ENCODE measurements around the gene HSD17B2. TPM values are rescaled to one million over a fixed set of nuclear protein-coding genes. Genes with fewer than 3 reads are reported as not detected.

Gene HSD17B2
- total RNA-seq, 1 donor from 2014 or later, result not detected

- intact Hi-C loops (cut with DNase I), result no loop called here
- no peak for ATAC-seq
- DNase-seq (ENCODE audit: missing footprints), result no peak
Observed at GRCh38 chr16:82016964-82017363, 18.1 kb upstream of the HSD17B2 start.

GRCh38 chr16:82017911-82018568, 17.0 kb upstream of the HSD17B2 start:
- intact Hi-C loops (cut with DNase I), result no loop called here
- no peak for ATAC-seq
- DNase-seq (ENCODE audit: missing footprints), result no peak

- intact Hi-C loops (cut with DNase I), result no loop called here
- DNase-seq (ENCODE audit: missing footprints), result no peak
- no peak for ATAC-seq
Observed at GRCh38 chr16:82019535-82019934, 15.5 kb upstream of the HSD17B2 start.

GRCh38 chr16:82020051-82020450, 15.0 kb upstream of the HSD17B2 start:
- intact Hi-C loops (cut with DNase I), result no loop called here
- DNase-seq (ENCODE audit: missing footprints) (no peak), ATAC-seq (no peak)

GRCh38 chr16:82023206-82023605, 11.8 kb upstream of the HSD17B2 start:
- no peak for ATAC-seq
- intact Hi-C loops (cut with DNase I), result no loop called here
- no peak for DNase-seq (ENCODE audit: missing footprints)

- DNase-seq (ENCODE audit: missing footprints) (no peak), ATAC-seq (no peak)
- intact Hi-C loops (cut with DNase I), result no loop called here
Observed at GRCh38 chr16:82024316-82024715, 10.7 kb upstream of the HSD17B2 start.

GRCh38 chr16:82024883-82025282, 10.2 kb upstream of the HSD17B2 start:
- DNase-seq (ENCODE audit: missing footprints) (no peak), ATAC-seq (no peak)
- intact Hi-C loops (cut with DNase I), result no loop called here

GRCh38 chr16:82027629-82028064, 7.4 kb upstream of the HSD17B2 start:
- intact Hi-C loops (cut with DNase I), result no loop called here
- DNase-seq (ENCODE audit: missing footprints) (no peak), ATAC-seq (no peak)

- ATAC-seq (no peak), DNase-seq (ENCODE audit: missing footprints) (no peak)
- intact Hi-C loops (cut with DNase I), result loop anchor here (5.0 kb wide), 1 partner anchor 196 kb away; no protein-coding TSS in a partner anchor
Observed at GRCh38 chr16:82031116-82032084, 3.7 kb upstream of the HSD17B2 start.

GRCh38 chr16:82033006-82033405, 2.0 kb upstream of the HSD17B2 start:
- intact Hi-C loops (cut with DNase I), result loop anchor here (5.0 kb wide), 1 partner anchor 194 kb away; no protein-coding TSS in a partner anchor
- ATAC-seq, result no peak
- no peak for DNase-seq (ENCODE audit: missing footprints)

- DNase-seq (ENCODE audit: missing footprints) (no peak), ATAC-seq (no peak)
- intact Hi-C loops (cut with DNase I), result loop anchor here (5.0 kb wide), 1 partner anchor 194 kb away; no protein-coding TSS in a partner anchor
Observed at GRCh38 chr16:82033683-82034300, 1.3 kb upstream of the HSD17B2 start.

- intact Hi-C loops (cut with DNase I), result no loop called here
- ATAC-seq (no peak), DNase-seq (ENCODE audit: missing footprints) (no peak)
Observed at GRCh38 chr16:82037251-82037650, 2.2 kb downstream of the HSD17B2 start.

- ATAC-seq, result no peak
- DNase-seq (ENCODE audit: missing footprints), result no peak
- intact Hi-C loops (cut with DNase I), result no loop called here
Observed at GRCh38 chr16:82037666-82038065, 2.6 kb downstream of the HSD17B2 start.

- no peak for DNase-seq (ENCODE audit: missing footprints)
- intact Hi-C loops (cut with DNase I), result no loop called here
- ATAC-seq, result no peak
Observed at GRCh38 chr16:82040296-82040695, 5.2 kb downstream of the HSD17B2 start.

GRCh38 chr16:82041542-82041941, 6.5 kb downstream of the HSD17B2 start:
- DNase-seq (ENCODE audit: missing footprints), result no peak
- intact Hi-C loops (cut with DNase I), result no loop called here
- no peak for ATAC-seq

GRCh38 chr16:82042144-82042543, 7.1 kb downstream of the HSD17B2 start:
- intact Hi-C loops (cut with DNase I), result no loop called here
- DNase-seq (ENCODE audit: missing footprints), result no peak
- ATAC-seq, result no peak

GRCh38 chr16:82042846-82043245, 7.8 kb downstream of the HSD17B2 start:
- DNase-seq (ENCODE audit: missing footprints) (no peak), ATAC-seq (no peak)
- intact Hi-C loops (cut with DNase I), result no loop called here

GRCh38 chr16:82043680-82044584, 8.9 kb downstream of the HSD17B2 start:
- intact Hi-C loops (cut with DNase I), result no loop called here
- ATAC-seq (no peak), DNase-seq (ENCODE audit: missing footprints) (no peak)

- intact Hi-C loops (cut with DNase I), result no loop called here
- no peak for DNase-seq (ENCODE audit: missing footprints)
- no peak for ATAC-seq
Observed at GRCh38 chr16:82044585-82044911, 9.5 kb downstream of the HSD17B2 start.
